GM18951 (cell line): ENCODE data around the gene NR2F2.

Source experiments
- POLR2A ChIP-seq: IDR thresholded peaks from 4 replicates; pipeline ENCODE4 v1.6.1; 2011; ENCODE audit warnings: mild to moderate bottlenecking; ENCODE audit not compliant: insufficient read length, insufficient read depth; ENCODE audit errors: extremely low read depth
- in situ Hi-C: fragments of 300-500 bp; cut with MboI; formaldehyde crosslinking; loops from one replicate; pipeline ENCODE4 v1.12.0; 2022; ENCODE audit warnings: low sequenced_read_pairs, mixed read lengths, inconsistent platforms; ENCODE audit not compliant: unreplicated experiment

Gene NR2F2

GRCh38 chr15:96324192-96324895 lies 6.2 kb upstream of the NR2F2 start:
- no peak for TF ChIP-seq POLR2A
- in situ Hi-C loops: no loop called here

GRCh38 chr15:96324940-96325540 lies 5.5 kb upstream of the NR2F2 start:
- in situ Hi-C loops: loop anchor here (25.0 kb wide), 2 partner anchors 288 to 1063 kb away; no protein-coding TSS in a partner anchor
- TF ChIP-seq POLR2A: no peak

- TF ChIP-seq POLR2A: no peak
- in situ Hi-C loops: loop anchor here (25.0 kb wide), 2 partner anchors 288 to 1063 kb away; no protein-coding TSS in a partner anchor
Observed at GRCh38 chr15:96325541-96326327, 4.8 kb upstream of the NR2F2 start.

- TF ChIP-seq POLR2A: no peak
- in situ Hi-C loops: loop anchor here (25.0 kb wide), 2 partner anchors 289 to 1064 kb away; no protein-coding TSS in a partner anchor
Observed at GRCh38 chr15:96326328-96327154, 4.0 kb upstream of the NR2F2 start.

- TF ChIP-seq POLR2A: no peak
- in situ Hi-C loops: loop anchor here (25.0 kb wide), 2 partner anchors 290 to 1065 kb away; no protein-coding TSS in a partner anchor
Observed at GRCh38 chr15:96327155-96327741, 3.3 kb upstream of the NR2F2 start.

GRCh38 chr15:96328181-96328876 lies 2.2 kb upstream of the NR2F2 start:
- in situ Hi-C loops: loop anchor here (25.0 kb wide), 2 partner anchors 291 to 1066 kb away; no protein-coding TSS in a partner anchor
- TF ChIP-seq POLR2A: no peak

GRCh38 chr15:96328877-96329195 lies 1.7 kb upstream of the NR2F2 start:
- in situ Hi-C loops: loop anchor here (25.0 kb wide), 2 partner anchors 292 to 1067 kb away; no protein-coding TSS in a partner anchor
- no peak for TF ChIP-seq POLR2A

- TF ChIP-seq POLR2A: no peak
- in situ Hi-C loops: loop anchor here (25.0 kb wide), 2 partner anchors 292 to 1067 kb away; no protein-coding TSS in a partner anchor
Observed at GRCh38 chr15:96329403-96329981, 1.0 kb upstream of the NR2F2 start.

GRCh38 chr15:96330064-96330449 lies 443 bp upstream of the NR2F2 start:
- in situ Hi-C loops: loop anchor here (25.0 kb wide), 2 partner anchors 293 to 1068 kb away; no protein-coding TSS in a partner anchor
- no peak for TF ChIP-seq POLR2A

- TF ChIP-seq POLR2A: no peak
- in situ Hi-C loops: loop anchor here (25.0 kb wide), 2 partner anchors 294 to 1069 kb away; no protein-coding TSS in a partner anchor
Observed at GRCh38 chr15:96331144-96331944, 844 bp downstream of the NR2F2 start.
